Measurements from ENCODE around the gene NACA2.

NACA2 gene

DNA sequence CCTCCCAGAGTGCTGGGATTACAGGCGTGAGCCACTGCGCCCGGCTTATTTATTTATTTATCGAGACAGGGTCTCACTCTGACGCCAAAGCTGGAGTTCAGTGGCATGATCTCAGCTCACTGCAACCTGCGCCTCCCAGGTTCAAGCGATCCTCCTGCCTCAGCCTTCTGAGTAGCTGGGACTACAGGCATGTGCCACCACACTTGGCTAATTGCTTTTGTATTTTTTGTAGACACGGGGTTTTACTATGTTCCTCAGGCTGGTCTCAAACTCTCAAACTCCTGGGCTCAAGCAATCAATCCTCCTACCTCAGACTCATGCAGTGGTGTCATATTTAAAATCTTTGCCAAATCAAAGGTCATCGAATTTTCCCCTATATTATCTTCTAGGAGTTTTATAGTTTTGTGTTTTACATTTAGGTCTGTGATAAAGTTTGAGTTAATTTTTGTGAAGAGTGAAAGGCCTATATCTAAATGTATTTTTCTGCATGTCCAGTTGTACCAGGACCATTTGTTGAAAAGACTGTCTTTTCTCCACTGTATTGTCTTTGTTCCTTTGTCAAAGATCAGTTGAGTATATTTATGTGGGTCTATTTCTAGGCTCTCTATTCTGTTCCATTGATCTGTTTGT lies 47.1 kb downstream of the NACA2 start:
- DNase-seq, result no peak

DNA sequence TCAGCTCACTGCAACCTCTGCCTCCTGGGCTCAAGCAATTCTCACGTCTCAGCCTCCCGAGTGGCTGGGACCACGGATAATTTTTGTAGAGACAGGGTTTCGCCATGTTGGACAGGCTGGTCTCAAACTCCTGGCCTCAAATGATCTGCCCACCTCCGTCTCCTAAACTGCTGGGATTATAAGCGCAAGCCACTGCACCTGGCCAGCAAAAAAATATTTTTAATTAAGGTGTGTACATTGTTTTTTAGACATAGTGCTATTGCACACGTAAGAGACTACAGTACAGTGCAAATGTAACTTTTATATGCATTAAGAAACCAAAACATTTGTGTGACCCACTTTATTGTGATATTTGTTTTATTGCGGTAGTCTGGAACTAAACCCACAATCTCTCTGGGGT lies 49.0 kb downstream of the NACA2 start:
- no peak for DNase-seq

DNA sequence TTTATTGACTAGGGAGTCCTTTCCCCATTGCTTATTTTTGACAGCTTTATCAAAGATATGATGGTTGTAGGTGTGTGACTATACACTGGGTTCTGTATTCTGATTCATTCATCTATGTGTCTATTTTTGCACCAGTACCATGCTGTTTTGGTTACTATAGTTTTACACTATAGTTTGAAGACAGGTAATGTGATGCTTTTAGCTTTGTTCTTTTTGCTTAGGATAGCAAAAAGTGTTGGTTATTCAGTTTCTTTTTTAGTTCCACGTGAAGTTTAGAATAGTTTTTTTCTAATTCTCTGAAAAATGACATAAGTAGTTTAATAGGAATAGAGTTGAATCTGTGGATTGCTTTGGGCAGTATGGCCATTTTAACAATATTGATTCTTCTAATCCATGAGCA lies 50.1 kb downstream of the NACA2 start:
- no peak for DNase-seq

All from suppressor macrophage treated with lipopolysaccharide for 1 hour (primary cell).